Measurements from ENCODE around the gene TBC1D22A.

TBC1D22A gene

DNA sequence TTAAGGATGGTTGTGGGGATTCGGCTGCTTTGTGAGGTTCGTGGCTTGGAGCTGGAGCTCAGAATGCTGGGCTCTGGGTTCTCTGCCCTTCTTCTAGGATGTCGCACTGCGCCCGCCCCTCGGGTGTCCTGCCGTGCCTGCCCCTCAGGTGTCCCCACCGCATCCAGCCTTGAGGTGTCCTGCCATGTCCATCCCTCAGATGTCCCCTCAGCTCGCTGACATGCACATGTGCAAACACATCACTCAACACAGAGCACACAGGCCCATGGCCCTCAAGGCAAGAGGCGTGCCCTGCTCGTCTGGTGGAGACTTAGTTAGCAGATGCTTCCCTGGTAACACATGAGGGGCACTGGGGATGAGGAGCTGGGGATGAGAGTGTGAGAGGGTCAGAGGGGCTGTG lies 359.3 kb downstream of the TBC1D22A start:
- H3K4me3 ChIP-seq (ENCODE audit: low read depth, low read length, poor library complexity, severe bottlenecking) = no peak overlapping the region
- H4K20me1 ChIP-seq (ENCODE audit: insufficient read depth, low read length) = no peaks in the 10 kb centered on the region
- H3K4me2 ChIP-seq (ENCODE audit: low read length) = no peak overlapping the region
- no peak for TF ChIP-seq CTCF (IDR thresholded peaks at IDR 0.05; ENCODE audit: low read length)
- TF ChIP-seq EZH2 (IDR thresholded peaks at IDR 0.05; ENCODE audit: borderline replicate concordance, low read length) = no peak
- no peak overlapping the region for H2AFZ ChIP-seq (ENCODE audit: low read length)
- H3K9me2 ChIP-seq (ENCODE audit: low read depth, low read length) = no peaks in the 10 kb centered on the region
- H3K79me2 ChIP-seq (ENCODE audit: insufficient read depth, low read length) = no peaks in the 10 kb centered on the region
- H3K4me1 ChIP-seq (ENCODE audit: insufficient read depth, low read length, severe bottlenecking) = no peaks in the 10 kb centered on the region
- H3F3A ChIP-seq (ENCODE audit: insufficient read depth, low read length) = no peaks in the 10 kb centered on the region
- H3K27ac ChIP-seq (ENCODE audit: low read depth, low read length, poor library complexity, severe bottlenecking) = no peak overlapping the region
- H3K9me3 ChIP-seq (ENCODE audit: low read length) = no peaks in the 10 kb centered on the region
- H3K9ac ChIP-seq (ENCODE audit: low read length) = no peak overlapping the region
- H3K27me3 ChIP-seq (ENCODE audit: insufficient read depth, low read length) = no peaks in the 10 kb centered on the region
- no peaks in the 10 kb centered on the region for H3K36me3 ChIP-seq (ENCODE audit: insufficient read depth, low read length)

DNA sequence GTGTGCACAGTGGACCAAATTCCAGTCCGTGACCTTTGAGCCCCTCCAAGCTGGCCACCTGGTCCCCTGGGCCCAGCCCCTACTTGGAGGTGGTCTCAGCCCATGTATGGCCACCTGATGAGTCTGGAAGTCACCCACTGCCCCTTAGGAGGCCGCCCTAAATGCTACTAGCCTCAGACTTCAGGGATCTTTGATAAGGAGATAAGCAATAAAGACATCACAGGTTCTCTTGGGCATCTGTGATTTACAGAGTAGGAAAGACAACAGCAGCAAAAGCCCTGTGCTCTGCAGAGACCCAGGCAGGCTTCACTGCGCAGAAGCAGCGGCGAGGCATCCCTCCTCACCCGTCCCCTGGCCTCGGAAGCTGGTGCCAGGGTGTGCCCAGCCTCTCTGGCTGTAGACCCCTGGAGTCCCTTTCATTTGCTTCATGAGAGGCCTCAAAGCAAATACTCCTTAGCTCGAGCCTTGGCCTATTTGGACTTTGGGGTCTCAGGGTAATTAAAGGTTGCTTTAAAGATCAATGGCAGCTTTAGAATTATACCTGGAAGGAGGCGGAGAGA lies 360.1 kb downstream of the TBC1D22A start:
- no peaks in the 10 kb centered on the region for H4K20me1 ChIP-seq (ENCODE audit: insufficient read depth, low read length)
- H3K36me3 ChIP-seq (ENCODE audit: insufficient read depth, low read length) = no peaks in the 10 kb centered on the region
- no peak overlapping the region for H2AFZ ChIP-seq (ENCODE audit: low read length)
- H3F3A ChIP-seq (ENCODE audit: insufficient read depth, low read length) = no peaks in the 10 kb centered on the region
- no peak overlapping the region for H3K9ac ChIP-seq (ENCODE audit: low read length)
- TF ChIP-seq EZH2 (IDR thresholded peaks at IDR 0.05; ENCODE audit: borderline replicate concordance, low read length) (no peak), CTCF (IDR thresholded peaks at IDR 0.05; ENCODE audit: low read length) (no peak)
- H3K4me3 ChIP-seq (ENCODE audit: low read depth, low read length, poor library complexity, severe bottlenecking) = no peak overlapping the region
- H3K4me1 ChIP-seq (ENCODE audit: insufficient read depth, low read length, severe bottlenecking) = no peaks in the 10 kb centered on the region
- H3K9me3 ChIP-seq (ENCODE audit: low read length) = no peaks in the 10 kb centered on the region
- H3K27me3 ChIP-seq (ENCODE audit: insufficient read depth, low read length) = no peaks in the 10 kb centered on the region
- no peaks in the 10 kb centered on the region for H3K79me2 ChIP-seq (ENCODE audit: insufficient read depth, low read length)
- H3K9me2 ChIP-seq (ENCODE audit: low read depth, low read length) = no peaks in the 10 kb centered on the region
- H3K27ac ChIP-seq (ENCODE audit: low read depth, low read length, poor library complexity, severe bottlenecking) = no peak overlapping the region
- H3K4me2 ChIP-seq (ENCODE audit: low read length) = no peak overlapping the region

- Histone ChIP-seq H3K4me3 (ENCODE audit: low read depth, low read length, poor library complexity, severe bottlenecking) (no peak overlapping the region), H3K36me3 (ENCODE audit: insufficient read depth, low read length) (no peaks in the 10 kb centered on the region), H3K4me1 (ENCODE audit: insufficient read depth, low read length, severe bottlenecking) (no peaks in the 10 kb centered on the region), H4K20me1 (ENCODE audit: insufficient read depth, low read length) (no peaks in the 10 kb centered on the region), H3K9me2 (ENCODE audit: low read depth, low read length) (no peaks in the 10 kb centered on the region), H3K9me3 (ENCODE audit: low read length) (no peaks in the 10 kb centered on the region), H3F3A (ENCODE audit: insufficient read depth, low read length) (no peaks in the 10 kb centered on the region), H2AFZ (ENCODE audit: low read length) (no peak overlapping the region), H3K9ac (ENCODE audit: low read length) (no peak overlapping the region), H3K27me3 (ENCODE audit: insufficient read depth, low read length) (no peaks in the 10 kb centered on the region), H3K4me2 (ENCODE audit: low read length) (no peak overlapping the region), H3K79me2 (ENCODE audit: insufficient read depth, low read length) (no peaks in the 10 kb centered on the region), H3K27ac (ENCODE audit: low read depth, low read length, poor library complexity, severe bottlenecking) (no peak overlapping the region)
- TF ChIP-seq EZH2 (IDR thresholded peaks at IDR 0.05; ENCODE audit: borderline replicate concordance, low read length) (no peak), CTCF (IDR thresholded peaks at IDR 0.05; ENCODE audit: low read length) (no peak)
Observed at GRCh38 chr22:47123006-47123826, 360.8 kb downstream of the TBC1D22A start.
